Panc1 (cell line): ENCODE data around the gene XKR7. TPM values are rescaled to one million over a fixed set of nuclear protein-coding genes. Genes with fewer than 3 reads are reported as not detected.
"Not testable (repeated sequence)": the region's sequence is repeated elsewhere in the genome, so short reads cannot be mapped to it uniquely, and the experiment has no call there.

Experiments used
- ATAC-seq: fragments of 200-7000 bp; cut with Tn5 transposase; 2 replicates; pipeline ENCODE4 v1.9.1; 2020; ENCODE audit warnings: mild to moderate bottlenecking, moderate library complexity
- BruUV-seq: library from RNA; stranded (reverse); fragments of 400-500 nt; replicated peaks from 2 replicates; lab custom pipeline; 2021; lab: Mats Ljungman, UMichigan
- CTCF ChIA-PET: fragments of 300-600 bp; sonication (Branson Sonifier 250); formaldehyde crosslinking; loops from one replicate; lab custom pipeline; 2022; ENCODE audit warnings: antibody characterized with exemption; lab: Charles Lee
- POLR2A ChIA-PET: fragments of 300-600 bp; sonication (Branson Sonifier 250); formaldehyde crosslinking; loops from one replicate; lab custom pipeline; 2022; ENCODE audit warnings: antibody characterized with exemption; lab: Charles Lee
- DNase-seq: peaks from one replicate; pipeline ENCODE4 v3.0.0-alpha.2; 2010; ENCODE audit warnings: low read depth, low spot score
- H3K27ac ChIP-seq: 2 replicates; pipeline ENCODE4 v1.5.1; 2011; ENCODE audit warnings: mild to moderate bottlenecking, low read length, inconsistent platforms
- H3K27me3 ChIP-seq: fragments of 200-500 bp; sonication (Bioruptor generic); 2 replicates; pipeline ENCODE4 v1.6.0; 2014; ENCODE audit warnings: low read length, inconsistent platforms; ENCODE audit not compliant: control insufficient read depth, insufficient read depth
- H3K36me3 ChIP-seq: fragments of 200-500 bp; sonication (Bioruptor generic); 2 replicates; pipeline ENCODE4 v1.5.1; 2014; ENCODE audit warnings: inconsistent platforms, mild to moderate bottlenecking, low read length, moderate library complexity; ENCODE audit not compliant: control insufficient read depth, insufficient read depth
- H3K4me1 ChIP-seq: 2 replicates; pipeline ENCODE4 v1.5.1; 2011; ENCODE audit warnings: inconsistent platforms, mild to moderate bottlenecking, low read length, moderate library complexity; ENCODE audit not compliant: control insufficient read depth, insufficient read depth
- H3K4me3 ChIP-seq, 2 experiments: 2 replicates each; pipeline ENCODE4 v1.5.1; 2011 to 2012; ENCODE audit warnings: low read depth in 2 of 2, low read length in 2 of 2, mild to moderate bottlenecking in 2 of 2, inconsistent platforms in 1 of 2, moderate library complexity in 1 of 2
- H3K9me3 ChIP-seq: fragments of 200-500 bp; sonication (Bioruptor generic); 2 replicates; pipeline ENCODE4 v1.5.1; 2014; ENCODE audit warnings: low read depth, mild to moderate bottlenecking, inconsistent platforms, low read length, moderate library complexity; ENCODE audit not compliant: control insufficient read depth, insufficient read depth
- POLR2AphosphoS5 ChIP-seq: IDR thresholded peaks from 2 replicates; pipeline ENCODE4 v1.6.1; 2012; ENCODE audit warnings: mild to moderate bottlenecking, low read depth, low read length, moderate library complexity
- REST ChIP-seq, 2 experiments: IDR thresholded peaks; 2 replicates each; pipeline ENCODE4 v1.6.1; 2011 to 2012; ENCODE audit warnings: low read depth in 2 of 2, control low read depth in 1 of 2, low read length in 1 of 2, mild to moderate bottlenecking in 1 of 2, moderate library complexity in 1 of 2; ENCODE audit not compliant: insufficient read depth in 1 of 2
- SIN3A ChIP-seq: IDR thresholded peaks from 2 replicates; pipeline ENCODE4 v1.6.1; 2012; ENCODE audit warnings: low read depth, mild to moderate bottlenecking, low read length, moderate library complexity, borderline replicate concordance; ENCODE audit not compliant: insufficient read depth
- TCF7L2 ChIP-seq: IDR thresholded peaks from 2 replicates; pipeline ENCODE4 v1.6.1; 2011; ENCODE audit warnings: mild to moderate bottlenecking, low read depth, low read length, inconsistent platforms
- in situ Hi-C: cut with HindIII; loops from 2 replicates; pipeline ENCODE4 v1.10.0; 2016; ENCODE audit warnings: low sequenced_read_pairs, low pct_unique_long_range_greater_than_20kb
- intact Hi-C: fragments of 100-400 bp; cut with micrococcal nuclease; formaldehyde crosslinking; loops from one replicate; pipeline ENCODE4 v1.10.0; 2022; ENCODE audit not compliant: unreplicated experiment
- total RNA-seq: library from RNA; stranded (reverse); gene quantifications from one replicate; pipeline ENCODE4 v1.2.1, GENCODE V29; 2021; ENCODE audit not compliant: unreplicated experiment
- TF ChIP-seq, protein P1 (sequence below): fragments of 450-650 bp; IDR thresholded peaks from 2 replicates; pipeline ENCODE4 v1.5.1; 2017; ENCODE audit warnings: mild to moderate bottlenecking

XKR7 gene
- total RNA-seq, 1 experiment from 2014 or later = 6.2 TPM

- ATAC-seq (no peak), DNase-seq (no peak)
- Histone ChIP-seq H3K27ac (no peak overlapping the region), H3K9me3 (no peaks in the 10 kb centered on the region), H3K4me1 (peaks cover 15% of the 10 kb centered on the region), H3K36me3 (no peaks in the 10 kb centered on the region), H3K4me3 (no peak overlapping the region), H3K27me3 (no peaks in the 10 kb centered on the region; the same call in 1 of the 2 replicates)
- ChIA-PET POLR2A (no interaction called here), CTCF (interaction anchor here (0.6 kb wide), 1 partner anchor 126 kb away, joined by 5 read pairs; no protein-coding TSS in a partner anchor)
- no TSS peak for BruUV-seq
- TF ChIP-seq TCF7L2 (no peak), SIN3A (no peak), REST (IDR thresholded peaks at IDR 0.05; ENCODE audit: insufficient read depth in 1 of 2, low read depth in 2 of 2, low read length in 1 of 2) (no peak), POLR2AphosphoS5 (no peak)
- TF ChIP-seq, protein P1, sequence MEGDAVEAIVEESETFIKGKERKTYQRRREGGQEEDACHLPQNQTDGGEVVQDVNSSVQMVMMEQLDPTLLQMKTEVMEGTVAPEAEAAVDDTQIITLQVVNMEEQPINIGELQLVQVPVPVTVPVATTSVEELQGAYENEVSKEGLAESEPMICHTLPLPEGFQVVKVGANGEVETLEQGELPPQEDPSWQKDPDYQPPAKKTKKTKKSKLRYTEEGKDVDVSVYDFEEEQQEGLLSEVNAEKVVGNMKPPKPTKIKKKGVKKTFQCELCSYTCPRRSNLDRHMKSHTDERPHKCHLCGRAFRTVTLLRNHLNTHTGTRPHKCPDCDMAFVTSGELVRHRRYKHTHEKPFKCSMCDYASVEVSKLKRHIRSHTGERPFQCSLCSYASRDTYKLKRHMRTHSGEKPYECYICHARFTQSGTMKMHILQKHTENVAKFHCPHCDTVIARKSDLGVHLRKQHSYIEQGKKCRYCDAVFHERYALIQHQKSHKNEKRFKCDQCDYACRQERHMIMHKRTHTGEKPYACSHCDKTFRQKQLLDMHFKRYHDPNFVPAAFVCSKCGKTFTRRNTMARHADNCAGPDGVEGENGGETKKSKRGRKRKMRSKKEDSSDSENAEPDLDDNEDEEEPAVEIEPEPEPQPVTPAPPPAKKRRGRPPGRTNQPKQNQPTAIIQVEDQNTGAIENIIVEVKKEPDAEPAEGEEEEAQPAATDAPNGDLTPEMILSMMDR = no peak
- intact Hi-C loops = loop anchor here (5.0 kb wide), 1 partner anchor 81 kb away; the partner anchor contains the start of gene PDRG1
- in situ Hi-C loops = no loop called here
Measured at GRCh38 chr20:32033316-32033715, 65.4 kb downstream of the XKR7 start.

DNA sequence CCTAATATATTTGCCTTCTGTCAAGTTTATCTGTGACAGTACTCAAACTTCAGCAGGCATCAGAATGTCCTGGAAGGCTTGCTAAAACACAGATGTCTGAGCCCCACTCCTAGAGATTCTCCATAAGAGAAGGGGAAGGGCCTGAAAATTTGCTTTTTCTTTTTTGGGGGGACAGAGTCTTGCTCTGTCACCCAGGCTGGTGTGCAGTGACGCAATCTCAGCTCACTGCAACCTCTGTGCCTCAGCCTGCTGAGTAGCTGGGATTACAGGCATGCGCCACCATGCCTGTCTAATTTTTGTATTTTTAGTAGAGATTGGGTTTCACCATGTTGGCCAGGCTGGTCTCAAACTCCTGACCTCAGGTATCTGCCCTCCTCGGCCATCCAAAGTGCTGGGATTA lies 65.8 kb downstream of the XKR7 start:
- CTCF ChIA-PET = interaction anchor here (0.5 to 2.8 kb wide), 2 partner anchors 58 to 142 kb away, joined by 13 read pairs; no protein-coding TSS in a partner anchor
- POLR2A ChIA-PET, DNase-seq, H3K27ac ChIP-seq, in situ Hi-C loops, BruUV-seq, H3K36me3 ChIP-seq, H3K4me3 ChIP-seq, H3K27me3 ChIP-seq, ATAC-seq, H3K9me3 ChIP-seq: not testable (repeated sequence)
- H3K4me1 ChIP-seq = peaks cover 13% of the 10 kb centered on the region
- intact Hi-C loops = loop anchor here (5.0 kb wide), 1 partner anchor 81 kb away; the partner anchor contains the start of gene PDRG1
